ENCODE results near the gene RAE1. TPM values are rescaled to one million over a fixed set of nuclear protein-coding genes. Genes with fewer than 3 reads are reported as not detected.
"Not testable (repeated sequence)": the region's sequence is repeated elsewhere in the genome, so short reads cannot be mapped to it uniquely, and the experiment has no call there.

Gene RAE1
- total RNA-seq, 1 donor from 2014 or later: 14.9 TPM

DNA sequence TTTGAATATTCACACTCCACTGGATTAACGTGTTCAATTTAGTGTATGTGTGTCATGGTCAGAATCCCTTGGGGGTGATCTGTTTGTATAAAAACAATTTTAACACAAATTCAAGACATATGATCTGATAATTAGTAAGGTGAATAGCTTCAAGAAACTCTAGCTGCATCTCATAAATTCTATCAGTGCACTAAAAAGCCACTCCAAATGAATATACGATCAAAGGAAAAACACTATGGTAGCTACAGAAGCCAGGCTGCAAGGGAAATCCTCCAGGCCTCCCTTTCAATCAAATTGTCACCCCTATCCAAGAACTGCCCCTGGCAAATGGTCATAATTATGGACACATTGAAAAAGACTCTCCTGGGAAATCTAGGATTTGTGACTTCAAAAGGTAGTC lies 9.4 kb upstream of the RAE1 start:
- peaks cover 11% of the 10 kb centered on the region for H3K27me3 ChIP-seq
- H3K4me3 ChIP-seq: no peak overlapping the region
- TF ChIP-seq, protein P1, sequence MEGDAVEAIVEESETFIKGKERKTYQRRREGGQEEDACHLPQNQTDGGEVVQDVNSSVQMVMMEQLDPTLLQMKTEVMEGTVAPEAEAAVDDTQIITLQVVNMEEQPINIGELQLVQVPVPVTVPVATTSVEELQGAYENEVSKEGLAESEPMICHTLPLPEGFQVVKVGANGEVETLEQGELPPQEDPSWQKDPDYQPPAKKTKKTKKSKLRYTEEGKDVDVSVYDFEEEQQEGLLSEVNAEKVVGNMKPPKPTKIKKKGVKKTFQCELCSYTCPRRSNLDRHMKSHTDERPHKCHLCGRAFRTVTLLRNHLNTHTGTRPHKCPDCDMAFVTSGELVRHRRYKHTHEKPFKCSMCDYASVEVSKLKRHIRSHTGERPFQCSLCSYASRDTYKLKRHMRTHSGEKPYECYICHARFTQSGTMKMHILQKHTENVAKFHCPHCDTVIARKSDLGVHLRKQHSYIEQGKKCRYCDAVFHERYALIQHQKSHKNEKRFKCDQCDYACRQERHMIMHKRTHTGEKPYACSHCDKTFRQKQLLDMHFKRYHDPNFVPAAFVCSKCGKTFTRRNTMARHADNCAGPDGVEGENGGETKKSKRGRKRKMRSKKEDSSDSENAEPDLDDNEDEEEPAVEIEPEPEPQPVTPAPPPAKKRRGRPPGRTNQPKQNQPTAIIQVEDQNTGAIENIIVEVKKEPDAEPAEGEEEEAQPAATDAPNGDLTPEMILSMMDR (IDR thresholded peaks at IDR 0.05): no peak
- intact Hi-C loops (cut with DNase I): no loop called here
- DNase-seq (no peak), ATAC-seq (no peak)
- no peaks in the 10 kb centered on the region for H3K4me1 ChIP-seq
- no peaks in the 10 kb centered on the region for H3K36me3 ChIP-seq
- H3K9me3 ChIP-seq: no peaks in the 10 kb centered on the region
- H3K27ac ChIP-seq: no peak overlapping the region

DNA sequence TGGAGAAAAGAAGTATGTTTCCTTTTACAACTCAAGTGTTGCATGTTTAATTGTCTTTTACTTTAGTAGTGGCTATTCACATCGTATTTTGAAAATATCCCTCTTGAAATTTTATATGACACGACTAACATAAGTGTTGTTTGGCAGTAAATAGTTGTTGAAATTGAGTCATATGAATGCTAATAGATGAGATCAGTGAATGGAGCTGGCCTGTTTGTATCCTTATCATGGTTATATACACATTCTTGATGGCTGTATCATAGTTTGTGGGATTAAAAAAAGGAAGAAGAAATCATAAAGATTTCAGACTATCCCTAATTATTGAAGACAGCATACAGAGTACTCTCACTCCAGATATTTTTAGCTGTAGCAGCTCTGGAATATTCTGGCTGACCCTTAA lies 8.2 kb upstream of the RAE1 start:
- Histone ChIP-seq H3K27ac (no peak overlapping the region), H3K4me3 (no peak overlapping the region), H3K27me3 (peaks cover 11% of the 10 kb centered on the region), H3K36me3 (no peaks in the 10 kb centered on the region), H3K9me3 (no peaks in the 10 kb centered on the region), H3K4me1 (no peaks in the 10 kb centered on the region)
- no peak for ATAC-seq
- TF ChIP-seq, protein P1 (IDR thresholded peaks at IDR 0.05): no peak
- intact Hi-C loops (cut with DNase I): no loop called here
- no peak for DNase-seq

DNA sequence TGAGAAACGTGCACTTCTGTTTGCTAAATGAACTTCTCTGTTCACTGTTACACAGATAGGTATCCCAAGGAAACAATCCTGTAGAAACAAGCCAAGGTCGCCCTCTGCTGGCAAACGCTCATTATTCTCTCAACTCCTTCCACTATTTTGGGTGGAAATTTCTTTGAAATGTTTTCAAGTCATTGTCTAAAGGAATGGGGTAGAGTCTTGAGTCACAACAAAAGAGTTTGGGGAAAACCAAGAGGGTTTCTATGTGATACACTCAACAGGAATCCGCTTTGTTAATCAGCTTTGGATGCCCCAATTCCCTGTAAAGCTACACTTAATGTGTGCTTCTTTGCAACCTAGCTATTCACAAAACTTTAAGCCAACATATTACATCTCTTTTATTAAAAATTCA lies 4.6 kb upstream of the RAE1 start:
- no peaks in the 10 kb centered on the region for H3K4me1 ChIP-seq
- ATAC-seq: peak; percentile 73
- no peaks in the 10 kb centered on the region for H3K36me3 ChIP-seq
- no peaks in the 10 kb centered on the region for H3K9me3 ChIP-seq
- H3K4me3 ChIP-seq: no peak overlapping the region
- DNase-seq: peak; percentile 75
- TF ChIP-seq, protein P1 (IDR thresholded peaks at IDR 0.05): peak; percentile 72
- peaks cover 7% of the 10 kb centered on the region for H3K27me3 ChIP-seq
- H3K27ac ChIP-seq: no peak overlapping the region
- intact Hi-C loops (cut with DNase I): no loop called here

DNA sequence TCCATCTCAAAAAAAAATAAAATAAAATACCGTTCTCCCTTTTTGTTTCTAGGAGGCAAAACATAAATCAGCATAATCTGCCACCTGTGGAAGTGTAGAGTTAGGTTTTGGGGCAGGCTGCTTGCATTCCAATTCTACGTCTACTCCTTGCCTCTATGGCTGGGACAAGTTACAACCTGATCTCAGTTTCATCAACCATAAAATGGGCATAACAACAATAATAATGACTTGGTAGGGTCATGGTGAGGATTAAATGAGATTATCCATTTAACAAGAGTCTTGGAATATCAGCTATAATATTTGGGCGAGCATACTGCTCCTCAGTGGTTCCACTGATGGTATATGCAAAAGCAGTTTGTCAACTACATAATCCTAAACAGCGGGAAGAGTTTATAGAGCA lies 3.7 kb upstream of the RAE1 start:
- no peaks in the 10 kb centered on the region for H3K9me3 ChIP-seq

DNA sequence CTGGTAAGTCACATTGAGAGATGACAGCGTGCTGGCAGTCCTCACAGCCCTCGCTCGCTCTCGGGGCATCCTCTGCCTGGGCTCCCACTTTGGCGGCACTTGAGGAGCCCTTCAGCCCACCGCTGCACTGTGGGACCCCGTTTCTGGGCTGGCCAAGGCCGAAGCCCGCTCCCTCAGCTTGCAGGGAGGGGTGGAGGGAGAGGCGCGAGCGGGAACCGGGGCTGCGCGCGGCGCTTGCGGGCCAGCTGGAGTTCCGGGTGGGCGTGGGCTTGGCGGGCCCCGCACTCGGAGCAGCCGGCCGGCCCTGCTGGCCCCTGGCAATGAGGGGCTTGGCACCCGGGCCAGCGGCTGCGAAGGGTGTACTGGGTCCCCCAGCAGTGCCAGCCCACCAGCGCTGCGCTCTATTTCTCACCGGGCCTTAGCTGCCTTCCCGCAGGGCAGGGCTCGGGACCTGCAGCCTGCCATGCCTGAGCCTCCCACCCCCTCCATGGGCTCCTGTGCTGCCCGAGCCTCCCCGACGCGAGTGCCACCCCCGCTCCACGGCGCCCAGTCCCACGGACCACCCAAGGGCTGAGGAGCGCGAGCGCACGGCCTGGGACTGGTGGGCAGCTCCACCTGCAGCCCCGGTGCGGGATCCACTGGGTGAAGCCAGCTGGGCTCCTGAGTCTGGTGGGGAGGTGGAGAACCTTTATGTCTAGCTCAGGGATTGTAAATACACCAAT lies 2.7 kb upstream of the RAE1 start:
- H3K27ac ChIP-seq; DNase-seq; H3K4me1 ChIP-seq; H3K9me3 ChIP-seq; ATAC-seq; intact Hi-C loops (cut with DNase I); H3K36me3 ChIP-seq; H3K27me3 ChIP-seq; H3K4me3 ChIP-seq: not testable (repeated sequence)

More for the DNA sequence above, 3.7 kb upstream of the RAE1 start:
- TF ChIP-seq, protein P1 (IDR thresholded peaks at IDR 0.05): no peak
- Histone ChIP-seq H3K4me1 (peaks cover 8% of the 10 kb centered on the region), H3K27me3 (peaks cover 7% of the 10 kb centered on the region), H3K27ac (no peak overlapping the region), H3K36me3 (no peaks in the 10 kb centered on the region), H3K4me3 (no peak overlapping the region)
- ATAC-seq: no peak
- no peak for DNase-seq
- intact Hi-C loops (cut with DNase I): no loop called here

DNA sequence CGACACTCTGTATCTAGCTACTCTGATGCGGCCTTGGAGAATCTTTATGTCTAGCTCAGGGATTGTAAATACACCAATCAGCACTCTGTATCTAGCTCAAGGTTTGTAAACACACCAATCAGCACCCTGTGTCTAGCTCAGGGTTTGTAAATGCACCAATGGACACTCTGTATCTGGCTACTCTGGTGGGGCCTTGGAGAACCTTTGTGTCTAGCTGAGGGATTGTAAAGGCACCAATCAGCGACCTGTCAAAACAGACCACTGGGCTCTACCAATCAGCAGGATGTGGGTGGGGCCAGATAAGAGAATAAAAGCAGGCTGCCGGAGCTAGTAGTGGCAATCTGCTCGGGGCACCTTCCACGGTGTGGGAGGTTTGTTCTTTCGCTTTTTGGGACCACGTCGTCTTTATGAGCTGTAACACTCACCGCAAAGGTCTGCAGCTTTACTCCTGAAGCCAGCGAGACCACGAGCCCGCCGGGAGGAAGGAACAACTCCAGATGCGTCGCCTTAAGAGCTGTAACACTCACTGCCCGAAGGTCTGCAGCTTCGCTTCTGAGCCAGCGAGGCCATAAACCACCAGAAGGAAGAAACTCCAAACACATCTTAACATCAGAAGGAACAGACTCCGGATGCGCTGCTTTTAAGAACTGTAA lies 2.0 kb upstream of the RAE1 start:
- H3K4me1 ChIP-seq; DNase-seq; H3K27ac ChIP-seq; H3K4me3 ChIP-seq; intact Hi-C loops (cut with DNase I); H3K36me3 ChIP-seq; H3K9me3 ChIP-seq; H3K27me3 ChIP-seq; ATAC-seq: not testable (repeated sequence)
